Mesenchymal stem cell (in vitro differentiated cells and primary cell): Measurements from ENCODE around the gene GPR84.
A peak's percentile ranks its signal among the peaks of the same experiment; 100 is the strongest.

Source experiments
- DNase-seq: peaks from one replicate; pipeline ENCODE4 v3.0.0-alpha.2; 2013
- H2AFZ ChIP-seq: one replicate; pipeline ENCODE4 v1.6.1; 2013; ENCODE audit warnings: low read depth, mild to moderate bottlenecking, control low read depth, inconsistent platforms, low read length, moderate library complexity
- H2AK5ac ChIP-seq: 2 replicates; pipeline ENCODE4 v1.6.1; 2013; ENCODE audit warnings: low read length, moderate library complexity, mild to moderate bottlenecking, inconsistent platforms; ENCODE audit not compliant: severe bottlenecking
- H2BK120ac ChIP-seq: one replicate; pipeline ENCODE4 v1.6.1; 2013; ENCODE audit warnings: low read depth, mild to moderate bottlenecking, inconsistent platforms, low read length, moderate library complexity
- H2BK12ac ChIP-seq, 2 experiments: one replicate each; pipeline ENCODE4 v1.6.1; 2013; ENCODE audit warnings: inconsistent platforms in 2 of 2, low read length in 2 of 2, mild to moderate bottlenecking in 2 of 2, moderate library complexity in 2 of 2, control low read depth in 1 of 2
- H2BK15ac ChIP-seq: one replicate; pipeline ENCODE4 v1.6.1; 2013; ENCODE audit warnings: mild to moderate bottlenecking, low read depth, inconsistent platforms; ENCODE audit not compliant: poor library complexity, severe bottlenecking
- H2BK5ac ChIP-seq: 2 replicates; pipeline ENCODE4 v1.6.1; 2013; ENCODE audit warnings: low read depth, mild to moderate bottlenecking, low read length, control low read depth, inconsistent platforms; ENCODE audit not compliant: poor library complexity, severe bottlenecking
- H3K14ac ChIP-seq, 2 experiments: one replicate each; pipeline ENCODE4 v1.6.1; 2013; ENCODE audit warnings: inconsistent platforms in 2 of 2, low read length in 2 of 2, control low read depth in 1 of 2, mild to moderate bottlenecking in 1 of 2, moderate library complexity in 1 of 2
- H3K18ac ChIP-seq, 2 experiments: one replicate each; pipeline ENCODE4 v1.6.1; 2013; ENCODE audit warnings: inconsistent platforms in 2 of 2, low read length in 2 of 2, control low read depth in 1 of 2, low read depth in 1 of 2, mild to moderate bottlenecking in 1 of 2
- H3K23ac ChIP-seq, 2 experiments: one replicate each; pipeline ENCODE4 v1.6.1; 2013; ENCODE audit warnings: inconsistent platforms in 2 of 2, low read length in 2 of 2, mild to moderate bottlenecking in 2 of 2, moderate library complexity in 2 of 2, control low read depth in 1 of 2
- H3K27ac ChIP-seq: 2 replicates; pipeline ENCODE4 v1.5.1; 2013; ENCODE audit warnings: mild to moderate bottlenecking, moderate library complexity, low read length, control low read depth, inconsistent platforms; ENCODE audit not compliant: poor library complexity, severe bottlenecking
- H3K27me3 ChIP-seq, 2 experiments: 2 replicates each; pipeline versions ENCODE4 v1.6.1 to v1.7.0; 2013; ENCODE audit warnings: low read length in 2 of 2, mild to moderate bottlenecking in 2 of 2, moderate library complexity in 2 of 2, control low read depth in 1 of 2, inconsistent platforms in 1 of 2; ENCODE audit not compliant: control insufficient read depth in 1 of 2, insufficient read depth in 1 of 2
- H3K36me3 ChIP-seq, 2 experiments: 2 replicates each; pipeline versions ENCODE4 v1.6.1 to v1.7.0; 2013; ENCODE audit warnings: low read length in 2 of 2, control low read depth in 1 of 2, inconsistent platforms in 1 of 2, low read depth in 1 of 2, mild to moderate bottlenecking in 1 of 2; ENCODE audit not compliant: insufficient read depth in 2 of 2, control insufficient read depth in 1 of 2
- H3K4ac ChIP-seq, 2 experiments: one replicate each; pipeline ENCODE4 v1.6.1; 2013; ENCODE audit warnings: inconsistent platforms in 2 of 2, low read length in 2 of 2, mild to moderate bottlenecking in 2 of 2, moderate library complexity in 2 of 2, control low read depth in 1 of 2, low read depth in 1 of 2
- H3K4me1 ChIP-seq: 2 replicates; pipeline ENCODE4 v1.6.1; 2013; ENCODE audit warnings: low read depth, low read length, control low read depth; ENCODE audit not compliant: control insufficient read depth, insufficient read depth
- H3K4me2 ChIP-seq: 2 replicates; pipeline ENCODE4 v1.6.1; 2013; ENCODE audit warnings: low read length, mild to moderate bottlenecking, inconsistent platforms; ENCODE audit not compliant: poor library complexity, severe bottlenecking
- H3K4me3 ChIP-seq, 2 experiments: 2 replicates each; pipeline versions ENCODE4 v1.5.1 to v1.7.0; 2013; ENCODE audit warnings: low read length in 2 of 2, mild to moderate bottlenecking in 2 of 2, control low read depth in 1 of 2, low read depth in 1 of 2; ENCODE audit not compliant: insufficient read depth in 1 of 2
- H3K79me1 ChIP-seq: replicated peaks from 2 replicates; pipeline ENCODE4 v1.6.1; 2013; ENCODE audit warnings: mild to moderate bottlenecking, control low read depth, low read length, inconsistent platforms; ENCODE audit not compliant: poor library complexity, severe bottlenecking
- H3K9ac ChIP-seq: 2 replicates; pipeline ENCODE4 v1.7.0; 2013; ENCODE audit warnings: mild to moderate bottlenecking, low read length, moderate library complexity
- H3K9me3 ChIP-seq: 2 replicates; pipeline ENCODE4 v1.7.0; 2013; ENCODE audit warnings: mild to moderate bottlenecking, low read length; ENCODE audit not compliant: control insufficient read depth
- H4K8ac ChIP-seq: one replicate; pipeline ENCODE4 v1.6.1; 2013; ENCODE audit warnings: inconsistent platforms, mild to moderate bottlenecking, low read length, moderate library complexity
- H4K91ac ChIP-seq: one replicate; pipeline ENCODE4 v1.6.1; 2013; ENCODE audit warnings: mild to moderate bottlenecking, low read length, inconsistent platforms
- WGBS: methylation state at CpG from one replicate; pipeline ENCODE4 v1.1.7; 2013; ENCODE audit warnings: mixed read lengths; 5-methylcytosine and 5-hydroxymethylcytosine counted together

The GPR84 gene

DNA sequence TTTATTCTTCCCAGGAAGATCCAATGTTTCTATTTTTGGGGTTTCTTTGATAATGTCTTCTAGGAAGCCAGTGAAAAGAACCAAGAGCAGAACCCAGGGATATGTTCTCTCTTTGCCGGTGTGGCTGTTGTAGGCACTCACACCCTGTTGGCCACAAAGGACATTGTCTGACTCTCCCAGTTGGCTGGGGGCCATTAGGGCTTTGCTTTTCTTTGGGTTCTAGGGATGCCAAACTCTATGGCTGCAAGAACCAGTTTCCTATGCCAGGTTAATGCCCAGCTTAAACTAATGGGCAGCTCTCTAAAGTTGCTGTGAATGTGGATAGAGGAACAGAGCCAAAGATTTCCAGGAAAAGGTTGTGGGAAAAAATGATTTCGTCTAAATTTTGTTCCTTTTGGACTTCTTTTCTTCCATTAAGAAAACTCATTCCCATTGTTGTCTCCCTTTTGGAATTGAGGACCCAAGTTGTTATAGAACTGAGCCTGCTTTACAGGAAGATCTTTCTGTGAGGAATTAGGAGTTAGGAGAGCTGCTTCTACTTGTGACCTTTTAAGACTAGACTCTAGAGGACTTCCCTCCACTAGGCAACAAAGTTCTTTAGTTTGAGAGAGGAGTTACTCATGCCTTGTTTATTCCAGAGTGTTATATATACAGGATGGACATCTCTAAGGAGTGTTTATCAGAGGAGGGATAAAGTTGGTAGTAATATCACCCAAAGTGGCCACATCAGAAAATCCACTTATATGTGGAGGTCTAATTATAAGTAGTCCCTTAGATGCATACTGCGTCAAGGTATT lies 26.2 kb downstream of the GPR84 start:
- Histone ChIP-seq H3K36me3 (peaks cover 16 to 28% of the 10 kb centered on the region in 2 experiments), H3K4ac (peak overlapping the region in 1 of 2 experiments; percentile 24), H2AFZ (no peak overlapping the region), H2BK5ac (no peak overlapping the region), H3K4me1 (peaks cover 3% of the 10 kb centered on the region), H3K9me3 (no peaks in the 10 kb centered on the region), H2AK5ac (no peak overlapping the region), H3K14ac (no peak overlapping the region), H4K8ac (no peak overlapping the region), H3K23ac (no peak overlapping the region), H2BK12ac (no peak overlapping the region), H3K4me3 (no peak overlapping the region), H3K27ac (no peak overlapping the region), H3K18ac (peak overlapping the region in 1 of 2 experiments; percentile 37), H2BK15ac (no peak overlapping the region), H4K91ac (no peak overlapping the region), H3K27me3 (no peaks in the 10 kb centered on the region), H3K9ac (no peak overlapping the region), H3K4me2 (no peak overlapping the region), H3K79me1 (peaks cover 41% of the 10 kb centered on the region), H2BK120ac (no peak overlapping the region)
- 81% methylated on average over 1 of the region's 3 CpGs for WGBS
- DNase-seq = peak; percentile 73

DNA sequence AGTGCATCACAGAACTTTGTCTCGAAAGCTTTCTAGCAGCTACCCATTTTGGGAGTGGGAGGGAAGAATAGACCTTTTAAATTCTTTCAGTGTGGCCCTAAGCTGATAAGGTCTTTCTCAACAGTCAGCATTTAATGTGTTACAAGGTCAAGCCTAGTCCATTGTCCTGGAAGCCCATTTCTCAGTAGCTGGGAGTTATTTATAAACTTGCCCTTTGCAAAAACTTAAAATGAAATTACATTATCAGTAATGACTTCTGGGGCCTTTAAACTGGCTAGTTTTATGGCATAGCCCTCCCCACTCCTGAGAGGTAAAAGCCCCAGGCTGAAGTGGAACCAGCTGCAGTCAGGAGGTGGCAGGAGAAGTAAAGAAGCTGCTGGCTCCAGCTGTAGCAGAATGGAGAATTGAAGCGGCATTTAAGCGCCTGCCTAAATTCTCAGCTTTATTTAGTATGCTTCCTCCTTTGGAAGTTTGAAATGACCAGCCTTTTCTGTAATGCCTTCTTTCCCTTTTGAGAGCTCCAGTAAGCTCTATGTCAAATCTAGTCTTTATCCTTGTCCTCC lies 26.9 kb downstream of the GPR84 start:
- H3K9ac ChIP-seq = peak overlapping the region; percentile 50
- no peak overlapping the region for H3K27ac ChIP-seq
- no peak overlapping the region for H4K91ac ChIP-seq
- peaks cover 12 to 21% of the 10 kb centered on the region in 2 experiments for H3K36me3 ChIP-seq
- H2BK5ac ChIP-seq = no peak overlapping the region
- H2AFZ ChIP-seq = no peak overlapping the region
- no peaks in the 10 kb centered on the region for H3K9me3 ChIP-seq
- H2BK12ac ChIP-seq = no peak overlapping the region
- no peak overlapping the region for H3K18ac ChIP-seq
- 69% methylated on average over 3 of the region's 3 CpGs for WGBS
- no peaks in the 10 kb centered on the region for H3K27me3 ChIP-seq
- H2AK5ac ChIP-seq = no peak overlapping the region
- no peak overlapping the region for H4K8ac ChIP-seq
- H3K4me3 ChIP-seq = no peak overlapping the region
- no peak overlapping the region for H3K14ac ChIP-seq
- H3K4me1 ChIP-seq = peaks cover 3% of the 10 kb centered on the region
- no peak overlapping the region for H3K4me2 ChIP-seq
- peak; percentile 32 for DNase-seq
- H3K79me1 ChIP-seq = peaks cover 38% of the 10 kb centered on the region
- H2BK120ac ChIP-seq = no peak overlapping the region
- H2BK15ac ChIP-seq = no peak overlapping the region
- no peak overlapping the region for H3K4ac ChIP-seq
- no peak overlapping the region for H3K23ac ChIP-seq

- Histone ChIP-seq H3K36me3 (peaks cover 9 to 18% of the 10 kb centered on the region in 2 experiments), H3K4me3 (no peak overlapping the region), H3K14ac (no peak overlapping the region), H3K9me3 (no peaks in the 10 kb centered on the region), H2BK5ac (no peak overlapping the region), H3K79me1 (peaks cover 16% of the 10 kb centered on the region), H2AK5ac (no peak overlapping the region), H2AFZ (no peak overlapping the region), H3K9ac (no peak overlapping the region), H3K27ac (no peak overlapping the region), H4K8ac (no peak overlapping the region), H3K27me3 (no peaks in the 10 kb centered on the region), H2BK120ac (no peak overlapping the region), H3K4ac (no peak overlapping the region), H3K4me2 (no peak overlapping the region), H4K91ac (no peak overlapping the region), H2BK15ac (no peak overlapping the region), H3K18ac (no peak overlapping the region), H3K23ac (no peak overlapping the region), H3K4me1 (peaks cover 9% of the 10 kb centered on the region), H2BK12ac (no peak overlapping the region)
- DNase-seq = no peak
- 97% methylated on average over 2 of the region's 4 CpGs for WGBS
These were observed 30.8 kb downstream of the GPR84 start for GRCh38 chr12:54333420-54334034.

- WGBS = 94% methylated on average over 3 of the region's 5 CpGs
- Histone ChIP-seq H4K8ac (peak overlapping the region; percentile 36), H4K91ac (no peak overlapping the region), H3K79me1 (peaks cover 7% of the 10 kb centered on the region), H3K27me3 (no peaks in the 10 kb centered on the region), H3K18ac (no peak overlapping the region), H2BK15ac (no peak overlapping the region), H3K4me3 (no peak overlapping the region), H2BK5ac (no peak overlapping the region), H3K4ac (no peak overlapping the region), H3K4me1 (peaks cover 11% of the 10 kb centered on the region), H3K23ac (no peak overlapping the region), H2BK12ac (no peak overlapping the region), H3K9me3 (no peaks in the 10 kb centered on the region), H3K14ac (no peak overlapping the region), H2AFZ (no peak overlapping the region), H3K27ac (no peak overlapping the region), H2BK120ac (no peak overlapping the region), H3K36me3 (peaks cover 9 to 19% of the 10 kb centered on the region in 2 experiments), H3K4me2 (no peak overlapping the region), H3K9ac (no peak overlapping the region), H2AK5ac (no peak overlapping the region)
- no peak for DNase-seq
These were observed 32.8 kb downstream of the GPR84 start for GRCh38 chr12:54331461-54331860.
